Kasumi-1 (cell line): ENCODE data around the gene SGMS1.
"Not testable (repeated sequence)": the region's sequence is repeated elsewhere in the genome, so short reads cannot be mapped to it uniquely, and the experiment has no call there.

Experiments used
- DNase-seq, 2 experiments: peaks; one replicate each; lab custom pipeline; 2025; lab: John Stamatoyannopoulos, UW

The SGMS1 gene

GRCh38 chr10:50582766-50583762 lies 40.7 kb downstream of the SGMS1 start:
- DNase-seq: no peak

GRCh38 chr10:50582046-50582445 lies 41.7 kb downstream of the SGMS1 start:
- DNase-seq: no peak

GRCh38 chr10:50580262-50580891 lies 43.4 kb downstream of the SGMS1 start:
- DNase-seq: no peak

- DNase-seq: no peak
Observed at GRCh38 chr10:50579491-50580261, 44.1 kb downstream of the SGMS1 start.

- DNase-seq: no peak
Observed at GRCh38 chr10:50578949-50579348, 44.8 kb downstream of the SGMS1 start.

GRCh38 chr10:50577681-50578350 lies 45.9 kb downstream of the SGMS1 start:
- peak; percentile 92 for DNase-seq

- DNase-seq: no peak
Observed at GRCh38 chr10:50577010-50577409, 46.7 kb downstream of the SGMS1 start.

GRCh38 chr10:50576245-50576815 lies 47.4 kb downstream of the SGMS1 start:
- DNase-seq: no peak

GRCh38 chr10:50575477-50576244 lies 48.1 kb downstream of the SGMS1 start:
- DNase-seq: no peak

GRCh38 chr10:50574931-50575330 lies 48.8 kb downstream of the SGMS1 start:
- no peak for DNase-seq

GRCh38 chr10:50574305-50574704 lies 49.5 kb downstream of the SGMS1 start:
- DNase-seq: peak in 1 of 2 experiments; percentile 14

- DNase-seq: no peak
Observed at GRCh38 chr10:50572017-50572491, 51.7 kb downstream of the SGMS1 start.

GRCh38 chr10:50568750-50569149 lies 55.0 kb downstream of the SGMS1 start:
- not testable (repeated sequence) for DNase-seq

GRCh38 chr10:50567384-50567783 lies 56.4 kb downstream of the SGMS1 start:
- no peak for DNase-seq

- no peak for DNase-seq
Observed at GRCh38 chr10:50566150-50566549, 57.6 kb downstream of the SGMS1 start.

GRCh38 chr10:50565301-50566083 lies 58.3 kb downstream of the SGMS1 start:
- DNase-seq: no peak

GRCh38 chr10:50563906-50564305 lies 59.9 kb downstream of the SGMS1 start:
- DNase-seq: no peak

GRCh38 chr10:50561816-50562215 lies 61.9 kb downstream of the SGMS1 start:
- peak in 1 of 2 experiments; percentile 28 for DNase-seq

- DNase-seq: no peak
Observed at GRCh38 chr10:50561266-50561665, 62.5 kb downstream of the SGMS1 start.

- DNase-seq: no peak
Observed at GRCh38 chr10:50560370-50560769, 63.4 kb downstream of the SGMS1 start.
